Fibroblast of lung (primary cell): ENCODE measurements around the gene PLCG1. TPM values are rescaled to one million over a fixed set of nuclear protein-coding genes. Genes with fewer than 3 reads are reported as not detected.
"Not testable (repeated sequence)": the region's sequence is repeated elsewhere in the genome, so short reads cannot be mapped to it uniquely, and the experiment has no call there.

ENCODE experiments used
- DNase-seq, 2 donors: peaks; one replicate each; pipeline versions ENCODE4 v3.0.0 to v3.0.0-alpha.2; 2010; ENCODE audit warnings: low read depth in 2 of 2
- H2AFZ ChIP-seq: 2 replicates; pipeline ENCODE4 v1.5.1; 2012; ENCODE audit warnings: low read length, control low read depth, inconsistent platforms
- H3K27ac ChIP-seq: 2 replicates; pipeline ENCODE4 v1.5.1; 2011; ENCODE audit warnings: low read length, control low read depth; ENCODE audit not compliant: insufficient read depth
- H3K27me3 ChIP-seq: 2 replicates; pipeline ENCODE4 v1.5.1; 2011; ENCODE audit warnings: mild to moderate bottlenecking, low read length; ENCODE audit not compliant: control insufficient read depth, insufficient read depth
- H3K36me3 ChIP-seq: 2 replicates; pipeline ENCODE4 v1.5.1; 2011; ENCODE audit warnings: low read length; ENCODE audit not compliant: control insufficient read depth, insufficient read depth
- H3K4me1 ChIP-seq: 2 replicates; pipeline ENCODE4 v1.5.1; 2011; ENCODE audit warnings: low read length; ENCODE audit not compliant: control insufficient read depth, insufficient read depth; ENCODE audit errors: extremely low read depth
- H3K4me2 ChIP-seq: 2 replicates; pipeline ENCODE4 v1.5.1; 2011; ENCODE audit warnings: low read length, control low read depth; ENCODE audit not compliant: insufficient read depth; ENCODE audit errors: extremely low read depth
- H3K4me3 ChIP-seq, 4 experiments: fragments of 200-600 bp in 1 of 4; sonication (generic) in 1 of 4; replicated peaks in 1 of 4; 2 replicates each; pipeline ENCODE4 v1.5.1; 2011 to 2016; ENCODE audit warnings: low read length in 4 of 4, low read depth in 3 of 4, mild to moderate bottlenecking in 3 of 4, control low read depth in 2 of 4, inconsistent platforms in 1 of 4, mixed read lengths in 1 of 4; ENCODE audit not compliant: insufficient read depth in 1 of 4; ENCODE audit errors: control extremely low read depth in 1 of 4
- H3K79me2 ChIP-seq: 2 replicates; pipeline ENCODE4 v1.5.1; 2012; ENCODE audit warnings: mild to moderate bottlenecking, low read length, inconsistent platforms; ENCODE audit not compliant: control insufficient read depth, insufficient read depth
- H3K9ac ChIP-seq: 2 replicates; pipeline ENCODE4 v1.5.1; 2011; ENCODE audit warnings: mild to moderate bottlenecking, low read length, control low read depth; ENCODE audit not compliant: insufficient read depth
- H3K9me3 ChIP-seq: 2 replicates; pipeline ENCODE4 v1.5.1; 2012; ENCODE audit warnings: low read depth, low read length; ENCODE audit not compliant: control insufficient read depth, insufficient read depth
- H4K20me1 ChIP-seq: 2 replicates; pipeline ENCODE4 v1.5.1; 2011; ENCODE audit warnings: low read length; ENCODE audit not compliant: control insufficient read depth, insufficient read depth; ENCODE audit errors: extremely low read depth
- CTCF ChIP-seq, 2 donors: IDR thresholded peaks in 1 of 2; conservative IDR thresholded peaks in 1 of 2; 1 replicate in 1 of 2; 2 replicates in 1 of 2; pipeline ENCODE4 v1.5.1; 2011 to 2012; ENCODE audit warnings: low read length in 2 of 2, control low read depth in 1 of 2, inconsistent platforms in 1 of 2, low read depth in 1 of 2, mild to moderate bottlenecking in 1 of 2
- EZH2 ChIP-seq: IDR thresholded peaks from 2 replicates; pipeline ENCODE4 v1.5.1; 2012; ENCODE audit warnings: low read length, control low read depth, mild to moderate bottlenecking; ENCODE audit errors: missing control alignments
- polyA plus RNA-seq, 2 donors: library from polyadenylated mRNA; depleted of rRNA in 1 of 2; stranded (reverse) in 1 of 2; unstranded in 1 of 2; fragments of >200 nt; gene quantifications; 2 replicates each; pipeline ENCODE4 v1.2.1, GENCODE V29; 2011 to 2012; ENCODE audit warnings: missing spikeins in 1 of 2
- total RNA-seq: library from RNA; depleted of rRNA; stranded (reverse); fragments of >200 nt; gene quantifications from 2 replicates; pipeline ENCODE4 v1.2.1, GENCODE V29; 2014

PLCG1 gene
- total and polyA plus RNA-seq, 2 donors (not counting 1 experiment from before 2014, with no cell fraction given), result 24.5 to 86.2 TPM

- H3K9ac ChIP-seq, result no peak overlapping the region
- no peak for DNase-seq
- TF ChIP-seq CTCF (conservative IDR thresholded peaks at IDR 0.05 in 1 of 2, IDR thresholded peaks at IDR 0.05 in 1 of 2; ENCODE audit: low read depth in 1 of 2, low read length in 2 of 2) (no peak), EZH2 (no peak)
- no peaks in the 10 kb centered on the region for H3K79me2 ChIP-seq
- H3K9me3 ChIP-seq, result no peaks in the 10 kb centered on the region
- H3K36me3 ChIP-seq, result no peaks in the 10 kb centered on the region
- no peaks in the 10 kb centered on the region for H3K27me3 ChIP-seq
- no peaks in the 10 kb centered on the region for H4K20me1 ChIP-seq
- no peak overlapping the region for H3K4me3 ChIP-seq
- no peak overlapping the region for H3K27ac ChIP-seq
- no peak overlapping the region for H2AFZ ChIP-seq
- no peaks in the 10 kb centered on the region for H3K4me1 ChIP-seq
- no peak overlapping the region for H3K4me2 ChIP-seq
Observed at GRCh38 chr20:41131594-41132387, 5.6 kb upstream of the PLCG1 start.

- H3K36me3 ChIP-seq, H4K20me1 ChIP-seq, H3K4me2 ChIP-seq, H3K27ac ChIP-seq, H2AFZ ChIP-seq, H3K4me1 ChIP-seq, H3K27me3 ChIP-seq, H3K9me3 ChIP-seq, H3K9ac ChIP-seq, H3K79me2 ChIP-seq, H3K4me3 ChIP-seq, DNase-seq: not testable (repeated sequence)
Observed at GRCh38 chr20:41132388-41132775, 5.0 kb upstream of the PLCG1 start.

- no peak overlapping the region for H3K4me3 ChIP-seq
- H3K9ac ChIP-seq, result no peak overlapping the region
- H3K27me3 ChIP-seq, result no peaks in the 10 kb centered on the region
- no peak overlapping the region for H3K4me2 ChIP-seq
- H3K36me3 ChIP-seq, result no peaks in the 10 kb centered on the region
- H2AFZ ChIP-seq, result no peak overlapping the region
- DNase-seq, result no peak
- H3K9me3 ChIP-seq, result no peaks in the 10 kb centered on the region
- no peaks in the 10 kb centered on the region for H4K20me1 ChIP-seq
- TF ChIP-seq CTCF (conservative IDR thresholded peaks at IDR 0.05 in 1 of 2, IDR thresholded peaks at IDR 0.05 in 1 of 2; ENCODE audit: low read depth in 1 of 2, low read length in 2 of 2) (no peak), EZH2 (no peak)
- no peaks in the 10 kb centered on the region for H3K4me1 ChIP-seq
- H3K79me2 ChIP-seq, result peaks cover 13% of the 10 kb centered on the region
- H3K27ac ChIP-seq, result no peak overlapping the region
Observed at GRCh38 chr20:41133709-41134361, 3.5 kb upstream of the PLCG1 start.
